Lower leg skin (tissue), 3 donors: ENCODE results near the gene CRMP1.

Experiments
- POLR2A ChIP-seq, 2 donors: fragments of 450-650 bp; IDR thresholded peaks; one replicate each; pipeline ENCODE4 v1.6.1; 2016 to 2017; ENCODE audit warnings: antibody characterized with exemption in 2 of 2, mild to moderate bottlenecking in 1 of 2, moderate library complexity in 1 of 2
- TF ChIP-seq, protein P1 (sequence below), 3 donors: fragments of 450-650 bp; IDR thresholded peaks; one replicate each; pipeline ENCODE4 v1.5.1; 2016; ENCODE audit warnings: antibody characterized with exemption in 3 of 3, mild to moderate bottlenecking in 3 of 3, moderate library complexity in 2 of 3

DNA sequence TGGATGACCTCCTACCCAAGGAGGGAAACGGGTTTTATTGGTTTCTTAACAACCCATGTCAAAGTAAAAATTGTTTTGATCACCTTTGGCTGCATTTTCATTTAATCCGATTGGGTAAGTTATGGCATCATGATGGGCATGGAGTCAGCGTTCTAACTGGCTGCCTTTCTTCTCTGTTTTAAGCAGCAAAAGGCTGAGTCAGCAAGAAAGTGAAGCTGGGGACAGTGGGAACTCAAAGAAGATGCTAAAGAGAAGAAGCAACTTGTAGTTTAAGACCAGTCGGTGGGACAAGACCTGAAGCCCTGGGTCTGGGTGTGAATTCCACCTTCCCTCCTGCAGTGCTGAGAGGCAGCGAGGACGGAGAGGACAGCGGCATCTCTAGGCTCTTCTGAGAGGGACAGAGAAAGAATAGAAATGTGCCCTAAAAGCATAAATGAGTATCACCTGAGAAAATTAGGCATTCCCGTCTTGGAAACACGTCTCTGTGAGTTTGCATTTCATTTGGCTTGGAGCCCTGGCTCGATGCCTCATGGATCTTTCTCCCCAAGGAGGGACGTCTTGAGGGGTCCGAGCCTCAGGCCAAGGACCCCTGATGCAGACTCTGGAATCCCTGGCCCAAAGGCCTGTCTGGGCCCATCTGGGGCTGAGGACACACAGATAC, 82.0 kb downstream of the CRMP1 start:
- no peak for TF ChIP-seq POLR2A (IDR thresholded peaks at IDR 0.05)
- TF ChIP-seq, protein P1, sequence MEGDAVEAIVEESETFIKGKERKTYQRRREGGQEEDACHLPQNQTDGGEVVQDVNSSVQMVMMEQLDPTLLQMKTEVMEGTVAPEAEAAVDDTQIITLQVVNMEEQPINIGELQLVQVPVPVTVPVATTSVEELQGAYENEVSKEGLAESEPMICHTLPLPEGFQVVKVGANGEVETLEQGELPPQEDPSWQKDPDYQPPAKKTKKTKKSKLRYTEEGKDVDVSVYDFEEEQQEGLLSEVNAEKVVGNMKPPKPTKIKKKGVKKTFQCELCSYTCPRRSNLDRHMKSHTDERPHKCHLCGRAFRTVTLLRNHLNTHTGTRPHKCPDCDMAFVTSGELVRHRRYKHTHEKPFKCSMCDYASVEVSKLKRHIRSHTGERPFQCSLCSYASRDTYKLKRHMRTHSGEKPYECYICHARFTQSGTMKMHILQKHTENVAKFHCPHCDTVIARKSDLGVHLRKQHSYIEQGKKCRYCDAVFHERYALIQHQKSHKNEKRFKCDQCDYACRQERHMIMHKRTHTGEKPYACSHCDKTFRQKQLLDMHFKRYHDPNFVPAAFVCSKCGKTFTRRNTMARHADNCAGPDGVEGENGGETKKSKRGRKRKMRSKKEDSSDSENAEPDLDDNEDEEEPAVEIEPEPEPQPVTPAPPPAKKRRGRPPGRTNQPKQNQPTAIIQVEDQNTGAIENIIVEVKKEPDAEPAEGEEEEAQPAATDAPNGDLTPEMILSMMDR (IDR thresholded peaks at IDR 0.05), result no peak
